IMR-90 (cell line): ENCODE results near the gene PDE6B.

Source experiments
- CEBPB ChIP-seq: IDR thresholded peaks from 2 replicates; pipeline ENCODE4 v1.6.1; 2012; ENCODE audit warnings: low read depth, low read length, improper control_type of control experiment
- CHD1 ChIP-seq: IDR thresholded peaks from 2 replicates; pipeline ENCODE4 v1.6.1; 2012; ENCODE audit warnings: low read depth, low read length, improper control_type of control experiment
- MXI1 ChIP-seq: IDR thresholded peaks from 2 replicates; pipeline ENCODE4 v1.6.1; 2012; ENCODE audit warnings: low read depth, mild to moderate bottlenecking, low read length, moderate library complexity, borderline replicate concordance
- POLR2A ChIP-seq: IDR thresholded peaks from 2 replicates; pipeline ENCODE4 v1.6.1; 2012; ENCODE audit warnings: mild to moderate bottlenecking, low read depth, low read length
- RAD21 ChIP-seq: IDR thresholded peaks from 2 replicates; pipeline ENCODE4 v1.6.1; 2012; ENCODE audit warnings: low read length, improper control_type of control experiment
- SMC3 ChIP-seq: fragments of 150-350 bp; IDR thresholded peaks from 2 replicates; pipeline ENCODE4 v1.6.1; 2016; ENCODE audit warnings: low read depth, mild to moderate bottlenecking, antibody characterized with exemption, low read length, moderate library complexity
- TF ChIP-seq, protein P1 (sequence below): conservative IDR thresholded peaks from 2 replicates; pipeline ENCODE4 v1.5.1; 2012; ENCODE audit warnings: mild to moderate bottlenecking, low read depth, low read length, improper control_type of control experiment

DNA sequence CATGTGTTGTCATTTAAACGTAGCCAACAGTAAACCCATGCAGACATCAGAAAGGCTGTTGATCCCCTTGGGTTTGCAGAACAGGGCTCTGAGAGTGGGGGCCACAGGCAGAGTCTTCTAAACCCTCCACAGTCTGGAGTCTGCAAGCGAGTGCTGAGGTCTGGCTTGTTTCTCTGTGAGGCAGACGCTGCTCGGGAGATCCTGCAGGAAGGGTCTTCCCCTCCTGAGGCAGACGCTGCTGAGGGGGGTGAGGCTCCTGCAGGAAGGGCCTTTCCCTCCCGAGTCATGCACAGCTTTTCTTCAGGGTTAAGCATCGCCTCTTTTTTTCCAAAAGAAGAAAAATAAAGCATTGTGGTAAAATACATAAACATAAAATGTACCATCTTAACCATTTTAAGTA lies 17.1 kb upstream of the PDE6B start:
- TF ChIP-seq, protein P1, sequence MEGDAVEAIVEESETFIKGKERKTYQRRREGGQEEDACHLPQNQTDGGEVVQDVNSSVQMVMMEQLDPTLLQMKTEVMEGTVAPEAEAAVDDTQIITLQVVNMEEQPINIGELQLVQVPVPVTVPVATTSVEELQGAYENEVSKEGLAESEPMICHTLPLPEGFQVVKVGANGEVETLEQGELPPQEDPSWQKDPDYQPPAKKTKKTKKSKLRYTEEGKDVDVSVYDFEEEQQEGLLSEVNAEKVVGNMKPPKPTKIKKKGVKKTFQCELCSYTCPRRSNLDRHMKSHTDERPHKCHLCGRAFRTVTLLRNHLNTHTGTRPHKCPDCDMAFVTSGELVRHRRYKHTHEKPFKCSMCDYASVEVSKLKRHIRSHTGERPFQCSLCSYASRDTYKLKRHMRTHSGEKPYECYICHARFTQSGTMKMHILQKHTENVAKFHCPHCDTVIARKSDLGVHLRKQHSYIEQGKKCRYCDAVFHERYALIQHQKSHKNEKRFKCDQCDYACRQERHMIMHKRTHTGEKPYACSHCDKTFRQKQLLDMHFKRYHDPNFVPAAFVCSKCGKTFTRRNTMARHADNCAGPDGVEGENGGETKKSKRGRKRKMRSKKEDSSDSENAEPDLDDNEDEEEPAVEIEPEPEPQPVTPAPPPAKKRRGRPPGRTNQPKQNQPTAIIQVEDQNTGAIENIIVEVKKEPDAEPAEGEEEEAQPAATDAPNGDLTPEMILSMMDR = no peak
- TF ChIP-seq RAD21 (no peak), MXI1 (no peak), SMC3 (no peak), POLR2A (no peak), CHD1 (no peak), CEBPB (no peak)
